GM10847 (cell line): Measurements from ENCODE around the gene NIT1.

Experiments
- POLR2A ChIP-seq: IDR thresholded peaks from 2 replicates; pipeline ENCODE4 v1.6.1; 2011; ENCODE audit not compliant: insufficient read length; ENCODE audit errors: extremely low read depth

The NIT1 gene

DNA sequence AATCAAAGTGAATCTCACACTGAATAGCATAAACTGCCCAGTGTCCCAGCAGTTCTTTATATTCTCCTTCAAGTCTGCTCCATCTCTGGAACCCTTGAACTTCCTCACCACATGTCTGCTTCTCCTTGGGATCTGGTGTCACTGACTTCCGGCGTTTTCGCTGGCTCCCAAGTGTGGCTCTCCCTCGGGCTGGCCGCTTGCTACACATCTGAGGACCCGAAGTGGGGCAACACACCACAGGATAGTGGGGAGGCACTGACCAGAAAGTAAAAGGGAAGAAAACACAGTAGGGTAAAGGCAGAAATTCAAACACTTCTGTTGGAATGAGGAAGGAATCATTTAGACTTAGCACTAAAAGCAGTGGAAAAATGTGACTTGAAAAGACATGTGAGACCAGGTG is 5.1 kb downstream of the NIT1 start:
- no peak for TF ChIP-seq POLR2A

DNA sequence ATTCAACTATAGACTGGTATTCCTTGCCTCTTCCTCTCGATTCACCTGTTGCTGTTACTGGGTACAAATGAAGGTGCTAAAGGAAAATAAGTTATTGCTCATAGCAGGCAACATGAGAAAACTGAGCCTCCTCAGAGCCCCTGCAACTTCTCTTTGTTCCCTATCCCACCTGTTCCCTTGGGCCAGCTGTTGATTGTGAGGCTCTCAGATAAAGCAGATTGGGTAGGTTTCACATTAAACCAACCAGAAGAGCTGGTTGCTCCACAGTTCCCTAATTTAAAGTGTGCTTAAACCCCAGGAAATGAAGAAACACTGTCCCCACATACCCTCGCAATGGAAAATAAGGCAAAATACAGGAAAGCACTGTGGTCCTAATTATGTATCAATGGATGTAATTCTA is 9.7 kb downstream of the NIT1 start:
- no peak for TF ChIP-seq POLR2A

DNA sequence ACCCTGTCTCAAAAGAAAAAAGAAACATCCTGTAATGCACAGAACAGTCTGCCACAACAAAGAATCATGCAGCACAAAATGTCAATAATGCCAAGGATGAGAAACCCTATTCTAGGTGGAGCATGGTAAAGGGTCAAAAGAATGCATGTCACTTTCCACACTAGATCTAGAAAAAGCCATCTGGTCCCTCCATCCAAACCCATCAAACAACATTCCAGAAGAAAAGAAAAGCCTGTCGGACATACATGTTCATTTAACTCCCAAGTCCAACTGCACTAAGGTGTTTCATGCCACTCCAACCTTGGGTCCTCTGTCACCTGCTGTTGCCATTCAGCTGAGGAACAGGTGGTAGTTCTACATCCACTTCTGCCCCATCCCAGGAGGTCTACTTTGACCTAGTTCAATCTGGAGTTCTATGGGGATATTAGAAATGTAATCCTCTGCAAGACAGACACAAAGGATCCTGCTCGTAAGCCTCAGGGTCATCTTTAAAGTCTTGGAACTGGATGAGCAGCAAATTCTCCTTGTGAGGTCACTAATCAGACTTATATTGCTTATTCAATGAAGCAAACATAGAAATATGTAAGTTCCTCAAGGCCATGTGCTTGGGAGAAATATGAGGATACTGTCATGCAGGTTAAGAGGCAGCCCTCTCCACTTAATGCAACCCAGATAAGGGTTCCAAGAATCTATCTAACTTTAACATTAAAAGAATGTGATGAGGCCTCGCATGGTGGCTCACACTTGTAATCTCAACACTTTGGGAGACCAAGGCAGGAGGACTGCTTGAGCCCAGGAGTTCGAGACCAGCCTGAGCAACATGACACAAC is 10.9 kb downstream of the NIT1 start:
- TF ChIP-seq POLR2A: no peak

DNA sequence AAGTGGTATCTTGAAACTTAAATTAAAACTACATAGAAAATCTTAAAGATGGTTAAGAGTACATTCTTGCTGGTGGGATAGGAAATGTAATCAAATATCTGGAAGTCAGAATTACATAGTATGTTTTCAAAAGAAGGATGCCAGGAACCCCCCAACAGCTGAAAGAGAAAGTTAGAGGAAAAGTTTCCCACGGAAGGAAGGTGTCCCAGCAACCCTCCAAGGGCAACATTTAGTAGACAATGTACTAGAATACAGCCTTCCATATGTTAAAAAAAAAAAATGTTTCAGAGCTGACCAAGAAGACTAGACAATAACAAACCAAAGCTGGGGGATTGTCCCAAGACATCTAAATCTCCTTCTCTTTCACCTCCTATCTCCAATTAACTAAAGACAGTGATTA is 12.4 kb downstream of the NIT1 start:
- TF ChIP-seq POLR2A: no peak

DNA sequence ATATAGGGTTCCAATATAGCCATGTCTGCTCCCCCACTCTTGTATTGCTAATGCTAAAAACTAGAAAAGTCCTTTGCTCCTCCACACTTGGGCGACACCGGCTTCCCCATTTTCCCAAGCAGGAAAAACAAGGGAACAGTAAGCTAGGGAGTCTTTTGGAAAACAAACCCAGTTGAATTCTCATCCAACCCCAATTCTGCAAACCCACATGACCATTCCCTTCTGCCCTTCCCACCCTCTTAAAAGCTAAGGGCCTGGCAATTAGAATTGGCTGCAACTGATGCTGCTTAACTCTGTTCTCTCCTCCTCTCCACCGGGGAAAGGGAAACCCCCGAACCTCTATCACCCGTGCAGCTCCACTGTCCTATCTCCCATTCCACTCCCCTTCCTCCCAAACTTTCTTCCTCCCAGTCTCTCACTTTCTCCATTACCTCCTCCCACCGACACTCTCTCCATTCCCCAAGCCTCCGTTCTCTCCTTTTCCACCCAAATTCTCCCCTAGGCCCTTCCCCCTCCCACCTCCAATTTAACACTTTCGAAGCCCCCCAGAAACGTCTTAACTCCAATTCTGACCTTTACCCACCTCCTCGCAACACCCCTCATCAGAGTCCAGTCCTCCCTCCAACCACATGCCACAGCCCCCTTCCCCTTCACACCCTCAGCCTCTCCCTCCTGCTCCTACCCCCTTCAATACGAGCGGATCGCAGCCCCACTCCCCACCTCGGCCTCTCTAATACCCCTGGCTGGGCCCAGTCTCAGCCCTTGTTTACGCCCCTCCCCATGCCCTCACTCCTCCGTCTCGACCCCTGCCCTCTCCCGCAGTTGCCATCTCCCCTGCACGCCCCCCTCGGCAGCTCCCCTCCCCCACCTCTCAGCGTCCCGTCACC is 13.9 kb downstream of the NIT1 start:
- TF ChIP-seq POLR2A: no peak

DNA sequence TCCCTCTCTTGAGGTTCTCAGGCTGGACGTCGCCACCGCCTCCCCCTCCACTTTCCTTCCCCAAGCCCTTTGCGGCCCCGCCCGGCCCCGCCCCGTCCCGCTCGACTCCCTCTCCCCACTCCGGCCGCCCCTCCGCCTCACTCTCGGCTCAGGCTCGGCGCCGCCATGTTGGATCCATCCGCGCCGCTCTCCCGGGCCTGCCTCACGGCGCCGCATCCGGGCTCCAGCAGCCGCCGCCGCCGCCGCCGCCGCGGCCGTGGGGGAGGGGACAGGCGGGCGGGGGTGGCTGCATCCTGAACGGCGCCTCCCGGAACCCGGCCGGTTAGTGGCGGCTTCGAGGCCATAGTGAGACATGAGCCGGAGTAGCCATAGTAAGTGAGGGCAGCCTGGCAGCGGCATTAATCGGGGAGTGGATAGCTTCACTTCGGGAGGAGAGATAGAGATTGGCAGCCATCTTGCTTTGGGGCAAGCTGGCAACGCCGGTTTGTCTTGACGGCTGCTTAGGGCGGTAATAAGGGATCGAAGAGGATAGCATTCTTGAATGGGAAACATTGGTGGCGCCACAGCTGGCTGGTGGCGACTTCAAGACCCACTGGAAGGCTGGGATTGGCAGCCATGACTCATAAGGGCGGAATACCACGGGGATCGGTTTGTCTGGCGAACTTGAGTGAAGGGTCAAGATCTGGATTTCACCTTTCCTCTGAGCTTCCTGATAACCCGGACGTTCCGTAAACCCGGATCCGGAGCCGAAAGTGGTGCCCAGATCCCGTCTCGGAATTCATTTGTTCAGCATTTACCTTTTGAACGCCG is 14.7 kb downstream of the NIT1 start, which contains the start of gene DEDD:
DEDD (minus strand) TSS at position 258 of the 810 bp plus-strand sequence. CDS start 8,205 bp downstream, outside the sequence.
- TF ChIP-seq POLR2A: peak; percentile 56

DNA sequence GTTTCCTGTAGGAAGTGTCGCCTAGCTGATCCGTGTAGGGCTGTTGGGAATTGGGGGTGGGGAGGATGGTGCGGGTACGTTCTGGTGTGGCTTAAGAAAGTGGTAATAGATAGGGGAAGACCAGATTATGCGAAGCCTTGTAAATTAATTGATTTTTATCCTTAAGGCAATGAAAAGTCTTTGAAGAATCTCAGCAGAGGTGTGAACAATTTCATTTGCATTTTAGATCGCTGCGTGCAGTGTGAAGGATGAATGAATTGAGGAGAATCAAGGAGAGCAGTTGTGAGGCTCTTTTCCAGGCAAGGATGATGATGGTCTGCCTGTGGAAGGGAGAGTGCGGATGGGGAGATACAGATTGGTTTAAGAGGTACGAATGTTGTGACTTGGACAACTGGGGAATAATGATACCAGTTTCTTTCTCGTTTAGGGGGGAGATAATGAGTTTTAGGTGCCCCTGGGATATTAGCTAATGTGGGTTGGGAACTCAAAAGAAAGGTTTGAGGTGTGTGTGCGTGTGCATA is 15.4 kb downstream of the NIT1 start:
- TF ChIP-seq POLR2A: no peak

DNA sequence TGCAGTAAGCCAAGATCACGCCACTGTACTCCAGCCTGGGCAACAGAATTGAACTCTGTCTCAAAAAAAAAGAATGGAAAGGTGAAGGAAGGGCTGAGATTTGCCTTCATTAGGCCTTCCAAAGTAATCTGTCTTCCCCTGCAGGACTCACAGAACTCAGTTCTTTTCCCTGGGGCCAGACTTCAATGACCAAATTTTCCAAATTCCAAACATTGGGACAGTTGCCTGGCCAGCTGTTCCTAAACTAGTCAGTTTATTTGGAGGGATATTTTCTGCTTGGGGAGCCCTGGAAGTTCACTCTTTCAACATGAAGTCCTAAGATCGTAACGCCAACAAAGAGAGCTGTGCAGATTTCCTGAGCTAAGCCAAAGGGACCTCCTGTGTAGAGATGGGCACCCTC is 20.0 kb downstream of the NIT1 start:
- TF ChIP-seq POLR2A: no peak

DNA sequence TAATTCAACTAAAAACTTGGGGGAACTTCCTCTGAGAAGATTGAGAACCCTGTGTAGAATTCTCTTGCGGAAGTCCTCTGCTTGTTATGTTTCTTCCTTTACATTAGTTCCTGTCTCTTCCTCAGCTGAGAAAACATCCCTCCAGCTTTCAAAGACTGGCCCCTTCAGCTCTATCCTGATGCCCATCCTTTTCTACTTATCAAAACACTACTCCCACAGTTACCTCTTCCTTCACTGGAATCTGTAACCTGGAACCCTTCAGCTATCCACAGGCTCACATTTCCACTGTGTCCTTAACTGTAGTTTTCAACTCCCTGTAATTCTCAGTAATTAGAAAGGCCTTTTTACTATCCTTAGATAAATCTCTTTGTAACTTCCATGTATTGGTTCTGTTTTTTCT is 20.5 kb downstream of the NIT1 start:
- TF ChIP-seq POLR2A: no peak

DNA sequence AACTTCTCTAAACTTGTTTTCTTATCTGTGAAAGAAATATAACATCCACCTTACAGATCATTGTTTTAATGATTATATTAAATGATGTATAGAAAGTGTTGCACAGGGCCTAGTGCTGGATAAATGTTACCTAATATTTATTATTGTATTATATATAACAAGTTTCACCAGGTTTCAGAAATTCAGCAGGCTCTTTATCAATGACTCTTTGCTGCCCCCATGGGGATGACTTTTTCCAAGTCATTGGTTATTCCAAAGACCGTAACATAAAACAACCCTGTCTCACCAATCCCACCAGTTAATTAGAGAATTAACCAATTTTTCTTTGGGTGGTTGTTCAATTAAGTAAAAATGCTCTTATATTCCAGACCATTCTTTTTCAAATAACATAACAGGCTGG is 21.9 kb downstream of the NIT1 start:
- no peak for TF ChIP-seq POLR2A

DNA sequence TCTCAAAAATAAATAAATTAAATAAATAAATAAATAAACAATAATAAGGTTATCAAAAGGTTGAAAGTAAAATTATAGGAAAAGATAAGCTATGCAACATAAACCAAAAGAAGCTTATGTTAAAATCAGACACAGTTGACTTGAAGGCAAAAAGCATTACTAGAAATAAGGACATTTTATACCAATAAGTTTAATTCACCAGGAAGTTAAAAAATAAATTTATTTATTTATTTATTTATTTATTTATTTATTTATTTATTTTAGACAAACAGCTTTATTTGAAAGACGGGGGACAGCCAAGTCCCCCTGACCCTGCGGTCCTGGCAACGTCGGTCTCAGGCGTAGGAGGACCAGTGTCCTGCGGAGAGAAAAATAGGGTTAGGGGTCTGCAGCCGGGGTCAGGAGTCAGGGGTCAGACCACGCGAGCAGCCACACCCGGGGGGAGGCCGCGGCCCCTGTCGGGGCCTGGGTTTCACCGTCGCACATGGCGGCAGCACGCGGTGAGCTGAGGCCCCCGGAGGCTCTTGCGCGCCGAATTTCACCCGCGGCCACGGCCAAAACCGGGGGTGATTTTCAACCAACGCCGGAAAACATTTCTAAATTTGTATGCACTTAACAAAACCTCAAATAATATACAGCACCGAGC is 23.0 kb downstream of the NIT1 start:
- TF ChIP-seq POLR2A: no peak

DNA sequence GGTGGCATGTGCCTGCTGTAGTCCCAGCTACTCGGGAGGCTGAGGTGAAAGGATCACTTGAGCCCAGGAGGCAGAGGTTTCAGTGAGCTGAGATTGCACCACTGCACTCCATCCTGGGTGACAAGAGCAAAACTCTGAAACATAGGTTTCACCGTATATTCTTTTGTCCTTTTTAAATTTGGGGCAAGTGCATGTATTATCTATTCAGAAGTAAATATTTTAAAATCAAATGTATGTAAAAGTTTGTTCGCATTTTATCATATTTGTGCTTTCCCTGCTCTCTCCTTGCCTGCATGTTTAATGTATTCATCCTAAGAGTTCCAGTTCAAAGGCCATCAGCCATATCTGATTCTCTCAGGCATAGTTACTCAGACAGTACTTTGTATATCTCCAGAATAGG is 27.9 kb downstream of the NIT1 start:
- no peak for TF ChIP-seq POLR2A

DNA sequence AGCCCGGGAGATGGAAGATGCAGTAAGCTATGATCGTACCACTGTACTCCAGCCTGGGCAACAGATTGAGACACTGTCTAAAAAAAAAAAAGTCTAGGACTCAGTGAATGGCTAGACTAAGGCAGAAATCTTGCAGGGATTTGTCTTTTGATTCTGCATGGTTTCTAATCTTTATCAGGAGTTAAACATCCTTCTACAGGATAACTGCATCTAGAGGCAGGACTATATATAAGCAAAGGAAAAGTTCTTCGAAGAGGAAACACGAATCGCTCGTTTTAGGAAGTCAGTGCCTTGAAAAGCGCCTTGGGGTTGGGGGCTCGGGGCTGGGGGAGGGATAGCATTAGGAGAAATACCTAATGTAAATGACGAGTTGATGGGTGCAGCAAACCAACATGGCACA is 35.3 kb downstream of the NIT1 start:
- no peak for TF ChIP-seq POLR2A

DNA sequence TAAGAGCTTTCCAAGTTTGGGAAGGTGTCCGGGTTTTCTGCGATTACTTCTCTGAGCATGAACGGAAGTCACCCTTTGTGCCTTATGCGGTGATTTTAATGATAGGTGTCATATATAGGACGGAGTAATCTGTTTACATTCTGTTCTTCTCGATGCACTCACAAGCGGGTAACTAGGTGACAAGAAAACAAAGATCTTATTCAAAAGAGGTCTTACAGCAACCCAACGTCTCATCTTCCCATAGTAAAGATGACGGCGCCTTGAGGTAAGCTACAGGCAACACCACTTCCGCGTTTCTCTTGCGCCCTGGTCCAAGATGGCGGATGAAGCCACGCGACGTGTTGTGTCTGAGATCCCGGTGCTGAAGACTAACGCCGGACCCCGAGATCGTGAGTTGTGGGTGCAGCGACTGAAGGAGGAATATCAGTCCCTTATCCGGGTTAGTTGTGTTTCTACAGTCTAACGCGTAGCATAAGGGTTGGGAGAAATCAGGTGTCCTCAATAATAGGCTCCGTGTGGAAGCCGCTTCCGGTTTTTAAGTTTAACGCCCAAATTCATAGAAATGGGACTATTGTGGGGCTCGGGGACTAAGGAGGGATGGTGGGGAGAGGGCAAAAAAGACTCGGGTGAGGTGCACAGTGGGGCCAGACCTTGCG is 35.9 kb downstream of the NIT1 start, which contains the start of gene UFC1:
UFC1 (plus strand) TSS at position 297 of the 656 bp plus-strand sequence; CDS start at position 317, 20 bp downstream.
- peak; percentile 83 for TF ChIP-seq POLR2A
